GM21447 (cell line): ENCODE data around the gene TMBIM1.

Source experiments
- ATAC-seq: cut with Tn5 transposase; IDR thresholded peaks from one replicate; pipeline ENCODE4 v1.9.1; 2021; ENCODE audit not compliant: unreplicated experiment

TMBIM1 gene, protein sequence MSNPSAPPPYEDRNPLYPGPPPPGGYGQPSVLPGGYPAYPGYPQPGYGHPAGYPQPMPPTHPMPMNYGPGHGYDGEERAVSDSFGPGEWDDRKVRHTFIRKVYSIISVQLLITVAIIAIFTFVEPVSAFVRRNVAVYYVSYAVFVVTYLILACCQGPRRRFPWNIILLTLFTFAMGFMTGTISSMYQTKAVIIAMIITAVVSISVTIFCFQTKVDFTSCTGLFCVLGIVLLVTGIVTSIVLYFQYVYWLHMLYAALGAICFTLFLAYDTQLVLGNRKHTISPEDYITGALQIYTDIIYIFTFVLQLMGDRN

DNA sequence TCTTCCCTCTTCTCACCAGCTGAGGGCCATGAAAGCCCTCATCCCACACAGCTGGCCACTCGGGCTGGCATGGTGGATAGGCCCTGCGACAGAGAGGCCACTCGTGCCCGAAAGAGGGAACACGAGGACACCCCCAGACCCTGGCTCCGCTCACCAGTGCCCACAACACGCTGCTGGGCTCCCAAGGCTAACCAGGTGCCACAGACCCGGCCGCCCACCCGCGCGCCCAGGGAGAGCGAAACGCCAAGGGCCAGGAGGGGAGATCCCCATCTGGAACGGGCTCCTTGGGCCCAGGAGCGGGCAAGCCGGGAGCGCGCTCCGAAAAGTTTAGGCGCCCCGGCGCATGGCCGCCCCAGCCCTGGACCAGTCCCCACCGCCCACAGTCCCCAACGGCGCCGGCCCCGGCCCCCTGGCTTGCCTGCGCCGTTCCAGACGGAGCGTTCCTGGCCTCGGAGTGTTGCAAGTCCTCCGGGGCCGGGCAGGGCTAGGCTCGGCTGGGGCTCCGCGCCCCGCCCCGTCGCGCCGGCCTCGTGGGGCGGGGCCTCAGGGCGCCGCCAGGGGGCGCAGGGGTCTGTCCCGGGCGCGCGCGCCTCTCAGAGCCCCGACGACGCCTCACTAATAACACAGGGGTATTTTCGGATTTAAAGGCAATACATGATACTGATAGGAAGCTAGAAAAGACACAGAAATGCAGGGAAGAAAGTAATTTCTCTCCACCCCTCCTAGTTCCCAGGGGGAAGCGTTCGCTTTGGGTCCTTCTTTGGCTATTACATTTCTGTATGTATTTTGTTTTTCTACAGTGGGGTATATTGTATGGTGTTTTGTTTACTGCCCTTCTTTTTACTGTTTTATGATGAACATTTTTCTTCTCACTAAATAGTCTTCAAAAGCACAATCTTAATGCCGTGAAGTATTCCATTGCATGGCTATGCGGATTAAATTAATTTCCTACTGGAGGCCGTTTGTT is at the start of gene TMBIM1:
Gene TMBIM1, minus strand, starts transcription at position 456 of the 967 bp plus-strand sequence. CDS start 10,362 bp downstream, outside the sequence.
- ATAC-seq = peak; percentile 49

DNA sequence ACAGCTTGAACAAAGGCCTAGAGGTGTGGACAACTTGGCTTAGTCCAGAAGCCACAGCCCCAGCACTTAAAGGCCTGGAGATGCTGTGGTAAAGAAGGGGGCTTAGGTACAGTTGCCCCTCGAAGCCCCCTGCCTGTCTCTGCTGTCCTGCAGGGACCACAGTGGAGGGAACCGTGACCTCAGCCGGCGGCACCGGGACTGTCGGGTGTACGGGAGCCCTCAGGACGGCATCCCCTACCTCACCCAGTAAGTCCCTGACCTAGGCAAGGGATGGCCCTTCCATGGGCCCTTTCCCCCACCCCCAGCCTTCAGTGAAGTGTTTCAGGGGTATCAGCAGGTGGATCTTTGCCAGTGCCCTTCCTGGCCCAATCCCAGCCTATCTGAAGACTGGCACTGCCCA is 49.1 kb upstream of the TMBIM1 start:
- no peak for ATAC-seq

DNA sequence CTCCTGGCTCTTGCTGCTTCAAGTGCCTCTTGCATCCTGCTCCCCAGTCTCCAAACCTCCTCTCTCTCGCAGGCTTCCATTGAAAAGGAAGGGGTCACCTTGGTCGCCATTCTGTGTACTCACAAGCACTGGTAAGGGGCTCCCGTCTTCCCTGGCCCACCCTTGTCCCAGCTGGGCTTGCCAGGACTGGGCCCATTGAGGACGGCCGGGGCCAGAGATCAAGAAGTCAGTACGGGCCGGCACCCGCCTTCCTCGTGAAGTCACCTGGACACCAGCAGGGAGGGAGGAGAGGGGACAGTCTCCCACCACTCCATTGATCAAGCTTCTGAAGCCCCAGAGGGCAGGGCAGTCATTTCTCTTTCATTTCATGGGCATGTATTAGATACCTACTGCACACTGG is 48.4 kb upstream of the TMBIM1 start:
- ATAC-seq = no peak

DNA sequence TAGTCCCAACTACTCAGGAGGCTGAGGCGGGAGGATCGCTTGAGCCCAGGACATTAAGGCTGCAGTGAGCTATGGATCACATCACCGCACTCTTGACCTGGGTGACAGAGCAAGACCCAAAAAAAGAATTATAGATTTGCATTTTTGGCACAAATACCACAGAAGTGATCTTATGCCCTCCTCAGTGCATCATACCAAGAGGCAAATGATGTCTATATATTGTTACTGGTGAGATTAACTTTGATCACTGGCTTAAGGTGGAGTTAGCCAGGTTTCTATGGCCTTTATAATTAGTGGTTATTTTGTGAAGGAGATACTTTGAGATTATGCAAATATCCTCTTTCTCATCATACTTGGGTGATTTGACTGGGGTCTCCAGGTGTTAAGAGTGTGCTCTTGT is 42.2 kb upstream of the TMBIM1 start:
- no peak for ATAC-seq

DNA sequence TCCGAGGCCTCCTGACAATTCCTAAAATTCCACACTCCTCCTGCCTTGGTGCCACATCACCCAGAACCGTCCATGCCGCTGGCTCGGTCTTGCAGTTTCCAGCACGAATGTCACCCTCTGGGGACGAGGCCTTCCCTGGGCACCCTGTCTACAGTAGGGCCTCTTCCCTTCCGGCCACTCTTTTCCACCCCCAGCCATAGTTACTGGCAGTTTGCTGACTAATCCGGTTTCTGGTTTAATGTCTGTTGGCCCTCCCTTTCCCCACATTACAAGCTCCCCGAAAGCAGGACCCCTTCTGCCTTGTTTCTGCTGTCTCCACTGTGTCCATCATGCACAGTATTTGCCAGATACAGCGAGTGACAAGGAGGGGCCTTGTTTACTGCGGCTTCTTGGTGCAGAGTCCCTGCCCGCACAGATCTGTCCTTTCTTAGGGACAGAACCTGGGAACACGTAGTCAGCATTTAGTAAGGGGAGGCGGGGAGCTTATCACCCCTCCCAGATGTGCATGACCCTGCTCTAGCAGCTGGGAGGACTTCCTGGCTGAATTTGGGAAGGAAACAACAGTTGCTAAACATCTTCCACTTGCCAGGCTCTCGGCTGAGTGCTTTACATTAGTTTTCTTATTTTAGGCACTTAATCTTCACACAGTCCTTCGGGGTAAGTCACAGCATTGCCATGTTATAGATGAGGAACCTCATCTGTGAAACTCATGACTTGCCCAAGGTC is 40.8 kb upstream of the TMBIM1 start:
- no peak for ATAC-seq

DNA sequence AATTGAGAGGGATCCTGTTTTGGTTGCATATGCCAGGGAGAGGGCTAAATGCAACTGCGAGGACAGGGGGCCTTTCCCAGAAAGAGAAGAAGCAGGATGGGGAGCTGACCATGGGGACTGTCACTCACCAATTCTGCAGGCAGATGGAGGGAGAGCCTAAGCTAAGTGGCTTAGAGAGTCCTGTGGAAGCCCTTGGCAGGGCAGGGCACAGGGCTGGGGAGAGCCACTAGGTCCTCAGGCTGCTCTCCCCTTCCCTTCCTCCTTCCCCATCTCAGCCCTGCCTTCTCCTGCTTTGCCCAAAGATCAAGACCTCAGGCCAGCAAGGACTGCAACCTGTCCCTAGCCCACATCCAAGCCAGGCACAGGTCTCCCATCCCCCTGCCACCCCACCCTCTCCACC is 40.0 kb upstream of the TMBIM1 start:
- ATAC-seq = no peak

DNA sequence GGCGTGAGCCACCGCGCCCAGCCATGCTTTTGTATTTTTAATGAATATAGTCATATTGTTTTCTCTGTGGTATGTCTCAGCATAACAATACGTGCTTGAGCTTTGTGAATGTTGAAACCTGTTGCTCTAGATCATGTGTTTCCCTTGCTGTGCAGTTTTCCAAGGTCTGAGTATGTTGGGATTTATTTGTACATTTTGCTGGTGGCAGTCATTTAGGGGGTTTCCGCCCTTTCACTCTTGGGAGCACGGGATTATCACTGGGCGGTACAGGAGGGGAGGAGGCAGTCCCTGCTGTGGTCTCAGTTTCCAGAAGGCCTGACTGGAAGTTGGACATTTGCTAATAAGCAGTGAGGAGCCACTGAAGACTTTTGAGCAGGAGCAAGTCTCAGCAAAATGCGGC is 39.4 kb upstream of the TMBIM1 start:
- ATAC-seq = no peak

DNA sequence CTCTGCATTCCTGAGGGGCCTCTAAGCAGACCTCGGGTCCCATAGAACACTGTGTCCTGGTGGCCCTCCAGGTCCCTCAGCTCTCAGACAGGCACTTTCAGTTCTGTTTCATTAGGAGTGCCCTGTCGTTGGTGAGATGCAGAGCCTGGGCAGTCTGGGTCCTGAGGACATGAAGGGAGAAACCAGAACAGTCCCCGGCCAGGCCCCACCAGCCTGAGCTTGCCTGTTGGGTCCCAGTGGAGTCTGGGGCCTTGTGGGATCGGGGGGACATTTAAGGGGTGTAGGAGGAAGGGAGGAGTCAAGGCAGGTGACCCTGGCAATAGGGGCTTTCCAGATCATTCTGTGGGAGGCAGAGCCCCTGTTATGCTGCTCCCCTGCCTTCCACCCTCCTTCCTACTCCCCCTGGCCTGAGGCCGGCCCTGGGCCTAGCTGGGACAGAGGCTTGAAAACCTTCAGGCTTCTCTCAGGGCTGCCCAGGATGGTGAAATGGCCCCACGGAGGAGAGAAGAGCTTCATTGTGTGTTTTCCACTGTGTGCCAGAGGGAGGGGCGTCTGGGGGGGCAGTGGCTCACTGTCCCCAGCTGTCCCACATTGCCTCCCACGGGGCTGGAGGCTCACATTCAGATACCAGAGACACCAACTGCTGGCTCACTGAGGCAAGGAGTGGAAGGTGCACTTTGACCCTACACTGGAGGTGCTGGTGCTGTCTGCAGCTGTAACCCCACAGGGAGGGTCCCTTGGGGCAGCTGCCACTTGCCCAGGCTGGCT is 37.7 kb upstream of the TMBIM1 start:
- ATAC-seq = peak; percentile 36

DNA sequence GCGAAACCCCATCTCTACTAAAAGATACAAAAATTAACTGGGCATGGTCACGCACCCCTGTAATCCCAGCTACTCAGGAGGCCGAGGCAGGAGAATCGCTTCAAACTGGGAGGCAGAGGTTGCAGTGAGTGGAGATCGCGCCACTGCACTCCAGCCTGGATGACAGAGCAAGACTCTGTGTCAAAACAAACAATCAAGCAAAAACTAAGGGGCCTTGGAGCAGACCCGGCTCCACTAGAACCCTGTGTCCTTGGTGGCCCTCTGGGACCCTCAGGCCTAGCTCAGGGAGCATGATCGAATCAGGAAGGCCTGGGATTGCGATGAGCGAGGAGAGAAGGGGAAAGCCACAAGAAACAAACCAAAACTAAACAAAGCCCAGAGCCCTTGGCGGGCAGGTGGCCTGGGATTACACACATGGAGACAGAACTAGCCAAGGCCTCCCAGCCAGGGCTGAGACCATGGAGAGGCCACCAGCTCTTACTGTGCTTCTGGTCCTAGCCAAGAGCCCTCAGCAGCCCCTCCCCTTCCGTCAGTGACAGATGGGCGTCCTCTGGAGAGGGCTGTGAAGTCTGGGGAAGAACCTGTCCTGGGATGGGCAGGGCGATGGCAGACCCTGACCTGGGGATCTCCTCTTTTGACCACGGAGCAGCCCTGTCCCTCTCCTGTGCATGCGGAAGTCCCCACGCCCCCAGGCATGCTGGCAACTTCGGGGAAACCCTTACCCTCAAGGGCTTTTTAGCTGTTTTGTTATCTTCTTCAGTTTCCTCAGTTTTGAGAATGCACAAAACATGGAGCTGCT is 36.9 kb upstream of the TMBIM1 start:
- peak; percentile 52 for ATAC-seq

DNA sequence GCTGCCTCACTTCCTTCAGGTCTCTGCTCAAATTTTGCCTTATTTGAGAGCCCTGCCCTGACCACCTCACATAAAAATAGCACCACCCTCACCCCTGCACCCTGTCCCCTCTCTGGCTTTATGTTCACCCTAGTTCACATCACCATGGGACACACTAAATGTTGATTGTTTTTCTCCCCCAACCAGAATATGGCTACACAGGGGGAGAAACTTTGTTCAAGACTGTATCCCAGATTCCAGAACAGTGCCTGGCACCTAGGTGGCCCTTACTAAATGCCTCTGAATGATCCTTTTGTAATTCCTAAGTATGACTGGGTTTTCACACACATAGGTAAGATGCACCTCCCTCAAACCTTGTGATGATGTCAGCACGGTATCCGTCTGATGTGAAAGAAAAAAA is 36.0 kb upstream of the TMBIM1 start:
- no peak for ATAC-seq

DNA sequence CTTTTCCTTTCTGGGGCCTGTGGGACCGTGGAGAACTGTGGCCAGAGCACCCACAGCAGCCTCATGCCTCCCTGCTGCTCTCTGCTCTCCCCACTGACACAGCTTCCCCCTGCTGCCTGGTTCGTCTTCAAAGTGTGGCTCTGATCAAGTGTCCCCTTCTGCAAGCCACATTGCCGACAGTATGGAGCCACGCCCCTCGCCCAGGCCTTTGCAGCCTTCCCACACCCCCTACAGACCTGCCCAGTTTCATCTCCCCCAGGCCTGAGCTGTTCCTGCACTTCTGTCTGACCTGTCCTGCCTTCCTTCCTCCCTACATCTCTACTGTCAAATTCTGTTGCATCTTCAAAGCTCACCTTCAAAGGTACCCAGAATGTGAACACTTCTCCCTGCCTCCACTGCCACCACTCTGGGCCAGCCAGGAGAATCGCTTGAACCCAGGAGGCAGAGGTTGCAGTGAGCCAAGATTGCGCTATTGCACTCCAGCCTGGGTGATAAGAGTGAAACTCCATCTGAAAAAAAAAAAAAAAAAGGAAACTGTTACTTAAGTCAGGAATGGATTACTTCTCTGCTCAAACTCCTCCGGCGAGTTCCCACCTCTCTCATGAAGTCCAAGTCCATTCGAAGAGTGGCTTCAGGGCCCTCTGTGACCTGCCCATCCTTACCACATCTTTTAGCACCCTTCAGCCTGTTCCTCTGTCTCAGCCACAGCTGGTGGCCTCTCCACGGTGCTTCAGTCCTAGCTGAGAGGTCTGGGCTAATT is 35.3 kb upstream of the TMBIM1 start:
- ATAC-seq = no peak

DNA sequence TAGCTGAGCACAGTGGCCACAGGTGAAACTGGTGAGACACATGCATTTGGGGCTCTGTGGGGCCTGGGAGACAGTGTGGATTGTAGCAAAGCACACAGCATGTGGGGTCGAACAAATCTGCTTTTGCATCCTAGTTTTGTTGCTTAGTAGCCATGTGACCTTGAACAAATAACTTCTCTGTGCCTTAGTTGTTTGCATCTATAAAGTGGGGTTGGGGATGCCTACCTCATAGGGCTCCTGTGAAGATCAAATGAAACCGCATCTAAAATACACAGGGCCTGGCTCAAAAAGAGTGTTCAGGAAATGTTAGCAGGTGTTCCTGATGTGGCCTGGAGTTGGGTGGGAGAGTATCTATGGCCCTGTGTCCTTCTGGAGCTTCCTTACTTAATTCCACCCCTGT is 34.0 kb upstream of the TMBIM1 start:
- no peak for ATAC-seq

DNA sequence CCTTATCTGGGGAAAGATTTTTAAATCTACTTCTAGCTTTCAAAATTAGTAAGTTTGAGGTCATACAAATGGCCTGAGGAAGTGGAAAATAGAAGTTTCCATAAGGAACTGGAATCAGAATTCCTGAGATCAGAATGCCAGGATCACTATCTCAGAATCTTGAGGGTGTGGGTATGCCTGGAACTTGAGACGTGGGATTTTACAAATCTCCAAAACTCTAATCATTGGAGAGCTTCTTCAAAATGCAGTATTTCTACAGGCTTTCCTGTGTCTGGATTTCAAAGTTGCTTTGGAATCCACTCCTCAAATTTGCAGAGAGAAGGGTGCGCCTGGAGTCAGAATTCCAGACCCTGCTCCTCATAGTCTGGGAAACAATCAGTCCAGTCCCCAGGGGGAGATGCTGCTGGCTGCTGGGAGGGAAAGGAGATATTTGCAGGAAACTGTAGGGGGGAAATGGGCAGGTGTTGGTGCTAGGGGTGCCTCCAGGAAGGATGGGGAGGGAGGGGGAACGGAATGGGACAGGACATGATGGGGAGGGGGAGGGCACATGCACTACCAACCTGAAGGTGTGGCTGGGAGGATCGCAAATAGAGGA is 33.4 kb upstream of the TMBIM1 start:
- no peak for ATAC-seq

DNA sequence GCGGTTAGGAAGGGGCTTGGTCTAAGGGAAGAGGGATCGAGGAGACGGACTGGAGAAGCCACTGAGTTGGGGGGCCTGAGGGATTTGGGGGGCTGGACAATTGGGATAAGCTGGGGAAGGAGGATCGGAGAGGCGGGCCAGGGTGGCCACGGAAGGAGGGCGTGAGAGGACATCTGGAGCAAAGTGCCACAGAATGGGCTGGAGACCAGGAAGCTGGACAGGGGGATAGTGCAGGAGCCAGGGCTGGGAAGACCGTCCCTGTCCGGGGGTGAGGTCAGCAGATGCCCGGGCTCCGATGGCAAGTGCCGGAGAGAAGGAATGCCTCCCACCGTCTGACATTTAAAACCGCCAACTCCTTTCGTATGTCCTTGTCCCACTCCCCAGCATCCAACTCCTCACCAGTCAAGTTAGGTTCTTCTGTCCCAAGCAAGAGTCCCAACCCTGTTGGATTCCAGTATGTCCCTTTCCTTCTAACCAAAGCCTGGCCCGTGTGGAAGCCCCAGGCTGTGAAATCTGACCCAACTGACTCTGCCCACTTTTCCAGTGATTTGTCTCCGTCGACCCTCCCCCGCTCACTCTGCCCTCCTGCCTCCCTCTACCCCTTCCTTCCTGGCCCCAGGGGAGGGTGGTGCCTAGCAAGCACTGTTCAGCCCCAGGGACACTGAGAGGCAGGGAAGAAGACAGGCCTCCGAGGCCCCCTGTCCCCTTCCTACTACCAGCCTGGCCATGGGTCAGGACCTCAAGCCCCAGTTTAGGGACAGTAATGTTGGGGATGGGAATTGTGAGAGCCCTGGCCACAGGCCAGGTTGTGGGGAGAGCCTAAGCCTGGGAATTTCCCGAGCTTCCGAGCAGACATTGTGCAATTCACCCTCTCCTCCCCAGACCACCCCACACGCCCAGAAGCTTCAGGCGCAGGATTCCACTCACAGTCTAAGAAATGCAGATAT is 31.5 kb upstream of the TMBIM1 start:
- ATAC-seq = no peak

DNA sequence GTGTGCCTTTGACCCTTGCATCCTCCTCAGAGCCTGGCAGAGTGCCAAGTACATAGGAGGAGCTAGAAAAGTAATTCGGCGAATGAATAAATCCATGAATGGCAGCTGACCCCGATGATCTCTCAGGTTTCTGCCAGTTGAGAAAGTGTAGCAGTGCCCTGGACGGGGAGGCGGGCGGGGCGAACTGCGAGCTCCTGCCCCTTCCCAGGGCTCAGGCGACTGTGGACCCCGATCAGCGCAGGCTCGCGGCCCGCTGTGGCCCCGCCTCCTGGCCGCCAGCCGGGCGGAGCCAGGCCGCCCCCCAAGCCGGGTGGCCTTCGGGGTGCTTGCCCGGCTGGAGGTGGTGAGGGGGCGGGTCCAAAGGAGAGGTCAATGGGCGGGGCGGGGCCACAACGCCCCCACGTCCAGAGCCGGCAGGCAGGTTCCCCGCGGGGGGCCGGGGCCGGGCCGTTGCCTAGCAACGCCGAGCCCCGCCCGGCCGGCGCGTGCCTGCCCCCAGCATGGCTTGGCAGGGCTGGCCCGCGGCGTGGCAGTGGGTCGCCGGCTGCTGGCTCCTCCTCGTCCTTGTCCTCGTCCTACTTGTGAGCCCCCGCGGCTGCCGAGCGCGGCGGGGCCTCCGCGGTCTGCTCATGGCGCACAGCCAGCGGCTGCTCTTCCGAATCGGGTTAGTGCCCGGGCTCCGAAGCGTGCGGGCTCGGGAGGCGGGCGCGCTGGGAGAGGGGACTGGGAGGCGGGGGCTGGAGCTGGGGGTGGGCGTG is 30.6 kb upstream of the TMBIM1 start:
- ATAC-seq = peak; percentile 50

DNA sequence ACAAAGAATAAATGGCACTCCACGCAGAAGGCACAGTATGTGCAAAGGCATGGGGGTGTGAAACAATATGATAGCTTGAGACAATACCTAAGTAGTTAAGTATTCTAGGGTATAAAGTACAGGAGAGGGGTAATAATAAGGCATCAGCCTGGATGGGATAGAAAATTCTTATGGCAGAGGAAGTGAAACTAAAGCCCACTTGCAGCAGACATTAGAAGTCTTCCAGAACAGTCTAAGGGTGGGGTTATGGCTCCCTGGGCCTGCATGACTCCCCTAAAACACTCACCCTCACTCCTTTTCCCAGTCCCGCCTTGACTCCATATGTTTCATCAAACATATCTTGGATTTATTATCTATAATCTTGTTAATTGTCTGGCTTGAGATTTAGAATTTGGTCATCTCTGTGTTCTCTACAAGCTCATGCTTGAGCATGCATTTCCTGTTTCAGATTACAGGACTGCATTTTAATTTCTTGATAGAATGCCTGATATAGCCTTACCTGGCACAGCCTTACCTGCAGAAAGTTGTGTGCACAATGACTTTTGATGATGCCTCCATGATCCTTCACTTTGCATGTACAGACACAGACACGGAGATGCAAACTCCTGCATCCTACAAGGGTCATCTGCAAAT is 28.5 kb upstream of the TMBIM1 start:
- ATAC-seq = no peak
